HEK293 (cell line): Measurements from ENCODE around the gene RORB.

Experiments
- CTCF ChIA-PET: fragments of 350-600 bp; formaldehyde crosslinking; extraction: SDS; loops from one replicate; lab custom pipeline; 2021; ENCODE audit warnings: antibody characterized with exemption; lab: Yijun Ruan, JAX
- POLR2A ChIA-PET: fragments of 300-600 bp; formaldehyde crosslinking; extraction: SDS; loops from one replicate; lab custom pipeline; 2020; ENCODE audit warnings: antibody characterized with exemption, inconsistent platforms; lab: Yijun Ruan, JAX
- H3K27ac ChIP-seq: fragments of 200-500 bp; sonication (Bioruptor generic); 2 replicates; pipeline ENCODE4 v1.5.1; 2014; ENCODE audit warnings: low read depth, low read length, control low read depth, inconsistent platforms; ENCODE audit errors: extremely low read depth
- H3K36me3 ChIP-seq, 2 experiments: fragments of 200-500 bp in 1 of 2; sonication (Bioruptor generic) in 1 of 2; 1 replicate in 1 of 2; 2 replicates in 1 of 2; pipeline ENCODE4 v1.5.1; 2014 to 2017; ENCODE audit warnings: inconsistent platforms in 2 of 2, low read length in 2 of 2; ENCODE audit not compliant: control insufficient read depth in 2 of 2, insufficient read depth in 1 of 2
- H3K4me1 ChIP-seq: fragments of 200-500 bp; sonication (Bioruptor generic); 2 replicates; pipeline ENCODE4 v1.5.1; 2014; ENCODE audit warnings: mild to moderate bottlenecking, low read length, inconsistent platforms; ENCODE audit not compliant: control insufficient read depth, insufficient read depth
- H3K4me3 ChIP-seq: 2 replicates; pipeline ENCODE4 v1.5.1; 2011; ENCODE audit warnings: low read depth, mild to moderate bottlenecking, control low read depth, low read length, moderate library complexity
- H3K9me3 ChIP-seq: fragments of 200-500 bp; sonication (Bioruptor generic); 2 replicates; pipeline ENCODE4 v1.5.1; 2014; ENCODE audit warnings: low read depth, low read length, inconsistent platforms; ENCODE audit not compliant: control insufficient read depth, insufficient read depth
- BCL6B ChIP-seq: fragments of 450-650 bp; formaldehyde crosslinking; IDR thresholded peaks from 2 replicates; pipeline ENCODE4 v1.5.1; 2017; ENCODE audit warnings: missing biosample characterization, missing genetic modification characterization
- FEZF1 ChIP-seq: fragments of 450-650 bp; formaldehyde crosslinking; IDR thresholded peaks from 2 replicates; pipeline ENCODE4 v1.5.1; 2016; ENCODE audit warnings: missing biosample characterization, missing genetic modification characterization
- OSR2 ChIP-seq: fragments of 450-650 bp; formaldehyde crosslinking; IDR thresholded peaks from 2 replicates; pipeline ENCODE4 v1.5.1; 2016; ENCODE audit warnings: missing biosample characterization, missing genetic modification characterization
- YY2 ChIP-seq: fragments of 450-650 bp; formaldehyde crosslinking; IDR thresholded peaks from 2 replicates; pipeline ENCODE4 v1.5.1; 2016; ENCODE audit warnings: missing biosample characterization, missing genetic modification characterization
- ZNF214 ChIP-seq: fragments of 450-650 bp; formaldehyde crosslinking; IDR thresholded peaks from 2 replicates; pipeline ENCODE4 v1.5.1; 2017; ENCODE audit warnings: missing biosample characterization, mild to moderate bottlenecking, missing genetic modification characterization, borderline replicate concordance
- ZNF280C ChIP-seq: fragments of 450-650 bp; formaldehyde crosslinking; IDR thresholded peaks from 2 replicates; pipeline ENCODE4 v1.5.1; 2016; ENCODE audit warnings: missing biosample characterization, missing genetic modification characterization
- ZNF350 ChIP-seq: fragments of 450-650 bp; formaldehyde crosslinking; IDR thresholded peaks from 2 replicates; pipeline ENCODE4 v1.5.0; 2017; ENCODE audit warnings: missing biosample characterization, mild to moderate bottlenecking, missing genetic modification characterization
- ZNF560 ChIP-seq: fragments of 450-650 bp; formaldehyde crosslinking; IDR thresholded peaks from 2 replicates; pipeline ENCODE4 v1.5.1; 2017; ENCODE audit warnings: missing biosample characterization, missing genetic modification characterization, borderline replicate concordance
- ZNF580 ChIP-seq: fragments of 450-650 bp; formaldehyde crosslinking; IDR thresholded peaks from 2 replicates; pipeline ENCODE4 v1.5.1; 2016; ENCODE audit warnings: missing biosample characterization, missing genetic modification characterization
- ZNF654 ChIP-seq: fragments of 450-650 bp; formaldehyde crosslinking; IDR thresholded peaks from 2 replicates; pipeline ENCODE4 v1.5.1; 2016; ENCODE audit warnings: low read depth, missing biosample characterization, missing genetic modification characterization
- TF ChIP-seq, protein P1 (sequence below): fragments of 450-650 bp; formaldehyde crosslinking; IDR thresholded peaks from 2 replicates; pipeline ENCODE4 v1.5.1; 2016; ENCODE audit warnings: missing biosample characterization, missing genetic modification characterization
- TF ChIP-seq, protein P2 (sequence below): fragments of 450-650 bp; formaldehyde crosslinking; conservative IDR thresholded peaks from 2 replicates; pipeline ENCODE4 v1.5.1; 2016; ENCODE audit warnings: low read depth, missing biosample characterization, missing genetic modification characterization

The RORB gene

DNA sequence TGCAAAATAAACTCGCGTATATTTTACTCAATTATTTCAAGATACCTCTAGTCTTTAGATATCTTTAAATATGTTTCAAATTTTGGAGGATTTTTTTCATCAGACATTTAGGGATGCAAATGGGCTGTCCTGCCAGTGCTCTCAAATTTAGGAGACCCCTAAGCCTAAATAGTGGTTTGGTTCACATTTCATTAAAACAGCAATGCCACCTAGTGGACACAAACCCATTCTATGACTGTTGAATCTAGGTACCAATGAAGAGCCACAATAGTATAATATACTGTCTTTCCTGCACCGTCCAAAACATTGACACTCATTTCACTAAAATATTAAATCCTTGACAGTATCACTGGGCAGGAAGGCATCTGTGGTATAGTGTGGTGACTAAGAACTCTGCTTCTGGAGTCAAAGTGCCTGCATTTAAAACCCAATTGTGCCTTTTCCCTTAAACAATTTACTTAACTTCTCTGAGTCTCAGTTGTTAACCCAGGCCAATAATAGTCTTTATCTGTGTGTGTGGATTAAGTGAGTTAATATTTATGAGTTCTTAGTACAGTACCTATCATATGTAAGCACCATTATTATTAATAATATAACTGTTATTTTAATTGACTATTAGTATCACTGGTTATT lies 148.0 kb downstream of the RORB start:
- ChIA-PET POLR2A (no interaction called here), CTCF (interaction anchor here (0.7 kb wide), 1 partner anchor 1067 kb away, joined by 4 read pairs; no protein-coding TSS in a partner anchor)
- no peaks in the 10 kb centered on the region for H3K9me3 ChIP-seq
- TF ChIP-seq, protein P1, sequence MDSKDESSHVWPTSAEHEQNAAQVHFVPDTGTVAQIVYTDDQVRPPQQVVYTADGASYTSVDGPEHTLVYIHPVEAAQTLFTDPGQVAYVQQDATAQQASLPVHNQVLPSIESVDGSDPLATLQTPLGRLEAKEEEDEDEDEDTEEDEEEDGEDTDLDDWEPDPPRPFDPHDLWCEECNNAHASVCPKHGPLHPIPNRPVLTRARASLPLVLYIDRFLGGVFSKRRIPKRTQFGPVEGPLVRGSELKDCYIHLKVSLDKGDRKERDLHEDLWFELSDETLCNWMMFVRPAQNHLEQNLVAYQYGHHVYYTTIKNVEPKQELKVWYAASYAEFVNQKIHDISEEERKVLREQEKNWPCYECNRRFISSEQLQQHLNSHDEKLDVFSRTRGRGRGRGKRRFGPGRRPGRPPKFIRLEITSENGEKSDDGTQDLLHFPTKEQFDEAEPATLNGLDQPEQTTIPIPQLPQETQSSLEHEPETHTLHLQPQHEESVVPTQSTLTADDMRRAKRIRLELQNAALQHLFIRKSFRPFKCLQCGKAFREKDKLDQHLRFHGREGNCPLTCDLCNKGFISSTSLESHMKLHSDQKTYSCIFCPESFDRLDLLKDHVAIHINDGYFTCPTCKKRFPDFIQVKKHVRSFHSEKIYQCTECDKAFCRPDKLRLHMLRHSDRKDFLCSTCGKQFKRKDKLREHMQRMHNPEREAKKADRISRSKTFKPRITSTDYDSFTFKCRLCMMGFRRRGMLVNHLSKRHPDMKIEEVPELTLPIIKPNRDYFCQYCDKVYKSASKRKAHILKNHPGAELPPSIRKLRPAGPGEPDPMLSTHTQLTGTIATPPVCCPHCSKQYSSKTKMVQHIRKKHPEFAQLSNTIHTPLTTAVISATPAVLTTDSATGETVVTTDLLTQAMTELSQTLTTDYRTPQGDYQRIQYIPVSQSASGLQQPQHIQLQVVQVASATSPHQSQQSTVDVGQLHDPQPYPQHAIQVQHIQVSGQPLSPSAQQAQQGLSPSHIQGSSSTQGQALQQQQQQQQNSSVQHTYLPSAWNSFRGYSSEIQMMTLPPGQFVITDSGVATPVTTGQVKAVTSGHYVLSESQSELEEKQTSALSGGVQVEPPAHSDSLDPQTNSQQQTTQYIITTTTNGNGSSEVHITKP (tag by site-specific recombination): 0 out of 2 replicates have a peak, but pooled peaks have one; percentile 13
- no peak for TF ChIP-seq BCL6B (tag by site-specific recombination)
- peak; percentile 36 for TF ChIP-seq ZNF654
- no peaks in the 10 kb centered on the region for H3K4me1 ChIP-seq
- no peaks in the 10 kb centered on the region for H3K36me3 ChIP-seq
- no peak overlapping the region for H3K27ac ChIP-seq
- no peak overlapping the region for H3K4me3 ChIP-seq

GRCh38 chr9:74653410-74654080 lies 156.4 kb downstream of the RORB start:
- Histone ChIP-seq H3K4me1 (no peaks in the 10 kb centered on the region), H3K27ac (no peak overlapping the region), H3K36me3 (no peaks in the 10 kb centered on the region), H3K9me3 (no peaks in the 10 kb centered on the region), H3K4me3 (no peak overlapping the region)
- TF ChIP-seq YY2 (tag by site-specific recombination) (no peak), ZNF580 (no peak), FEZF1 (tag by site-specific recombination) (no peak), ZNF280C (tag by site-specific recombination) (no peak), OSR2 (tag by site-specific recombination) (no peak), ZNF350 (no peak), ZNF560 (no peak), ZNF214 (tag by site-specific recombination) (no peak)
- TF ChIP-seq, protein P2, sequence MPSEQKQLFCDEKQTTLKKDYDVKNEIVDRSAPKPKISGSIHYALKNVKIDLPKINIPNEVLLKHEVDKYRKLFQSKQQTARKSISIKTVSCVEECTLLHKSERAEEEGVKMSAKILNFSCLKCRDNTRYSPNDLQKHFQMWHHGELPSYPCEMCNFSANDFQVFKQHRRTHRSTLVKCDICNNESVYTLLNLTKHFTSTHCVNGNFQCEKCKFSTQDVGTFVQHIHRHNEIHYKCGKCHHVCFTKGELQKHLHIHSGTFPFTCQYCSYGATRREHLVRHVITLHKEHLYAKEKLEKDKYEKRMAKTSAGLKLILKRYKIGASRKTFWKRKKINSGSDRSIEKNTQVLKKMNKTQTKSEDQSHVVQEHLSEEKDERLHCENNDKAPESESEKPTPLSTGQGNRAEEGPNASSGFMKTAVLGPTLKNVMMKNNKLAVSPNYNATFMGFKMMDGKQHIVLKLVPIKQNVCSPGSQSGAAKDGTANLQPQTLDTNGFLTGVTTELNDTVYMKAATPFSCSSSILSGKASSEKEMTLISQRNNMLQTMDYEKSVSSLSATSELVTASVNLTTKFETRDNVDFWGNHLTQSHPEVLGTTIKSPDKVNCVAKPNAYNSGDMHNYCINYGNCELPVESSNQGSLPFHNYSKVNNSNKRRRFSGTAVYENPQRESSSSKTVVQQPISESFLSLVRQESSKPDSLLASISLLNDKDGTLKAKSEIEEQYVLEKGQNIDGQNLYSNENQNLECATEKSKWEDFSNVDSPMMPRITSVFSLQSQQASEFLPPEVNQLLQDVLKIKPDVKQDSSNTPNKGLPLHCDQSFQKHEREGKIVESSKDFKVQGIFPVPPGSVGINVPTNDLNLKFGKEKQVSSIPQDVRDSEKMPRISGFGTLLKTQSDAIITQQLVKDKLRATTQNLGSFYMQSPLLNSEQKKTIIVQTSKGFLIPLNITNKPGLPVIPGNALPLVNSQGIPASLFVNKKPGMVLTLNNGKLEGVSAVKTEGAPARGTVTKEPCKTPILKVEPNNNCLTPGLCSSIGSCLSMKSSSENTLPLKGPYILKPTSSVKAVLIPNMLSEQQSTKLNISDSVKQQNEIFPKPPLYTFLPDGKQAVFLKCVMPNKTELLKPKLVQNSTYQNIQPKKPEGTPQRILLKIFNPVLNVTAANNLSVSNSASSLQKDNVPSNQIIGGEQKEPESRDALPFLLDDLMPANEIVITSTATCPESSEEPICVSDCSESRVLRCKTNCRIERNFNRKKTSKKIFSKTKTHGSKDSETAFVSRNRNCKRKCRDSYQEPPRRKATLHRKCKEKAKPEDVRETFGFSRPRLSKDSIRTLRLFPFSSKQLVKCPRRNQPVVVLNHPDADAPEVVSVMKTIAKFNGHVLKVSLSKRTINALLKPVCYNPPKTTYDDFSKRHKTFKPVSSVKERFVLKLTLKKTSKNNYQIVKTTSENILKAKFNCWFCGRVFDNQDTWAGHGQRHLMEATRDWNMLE (tag by site-specific recombination): no peak
- POLR2A ChIA-PET: no interaction called here
- CTCF ChIA-PET: interaction anchor here (0.7 kb wide), 1 partner anchor 64 kb away, joined by 6 read pairs; no protein-coding TSS in a partner anchor
